ENCODE measurements around the gene TEX10.

DNA sequence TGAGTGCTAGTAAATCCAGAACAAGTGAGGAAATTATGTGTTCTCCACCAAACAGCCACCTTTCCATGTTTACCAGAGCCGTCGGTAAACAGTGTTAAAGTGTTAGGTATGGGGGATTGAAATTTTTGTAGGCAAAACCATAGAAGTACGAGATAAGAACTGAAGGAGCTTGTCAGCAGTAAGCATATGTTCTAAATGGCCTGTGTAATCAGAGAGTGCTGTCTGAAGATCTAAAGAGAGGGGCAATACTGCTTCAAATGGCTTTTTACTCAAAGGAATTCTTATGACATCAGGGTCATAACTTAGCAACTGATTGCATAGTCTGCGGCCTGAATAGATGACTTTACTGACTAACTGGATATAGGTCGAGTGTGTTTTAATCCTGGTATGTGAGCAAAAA is 13.4 kb upstream of the TEX10 start:
- TF ChIP-seq, protein P1, sequence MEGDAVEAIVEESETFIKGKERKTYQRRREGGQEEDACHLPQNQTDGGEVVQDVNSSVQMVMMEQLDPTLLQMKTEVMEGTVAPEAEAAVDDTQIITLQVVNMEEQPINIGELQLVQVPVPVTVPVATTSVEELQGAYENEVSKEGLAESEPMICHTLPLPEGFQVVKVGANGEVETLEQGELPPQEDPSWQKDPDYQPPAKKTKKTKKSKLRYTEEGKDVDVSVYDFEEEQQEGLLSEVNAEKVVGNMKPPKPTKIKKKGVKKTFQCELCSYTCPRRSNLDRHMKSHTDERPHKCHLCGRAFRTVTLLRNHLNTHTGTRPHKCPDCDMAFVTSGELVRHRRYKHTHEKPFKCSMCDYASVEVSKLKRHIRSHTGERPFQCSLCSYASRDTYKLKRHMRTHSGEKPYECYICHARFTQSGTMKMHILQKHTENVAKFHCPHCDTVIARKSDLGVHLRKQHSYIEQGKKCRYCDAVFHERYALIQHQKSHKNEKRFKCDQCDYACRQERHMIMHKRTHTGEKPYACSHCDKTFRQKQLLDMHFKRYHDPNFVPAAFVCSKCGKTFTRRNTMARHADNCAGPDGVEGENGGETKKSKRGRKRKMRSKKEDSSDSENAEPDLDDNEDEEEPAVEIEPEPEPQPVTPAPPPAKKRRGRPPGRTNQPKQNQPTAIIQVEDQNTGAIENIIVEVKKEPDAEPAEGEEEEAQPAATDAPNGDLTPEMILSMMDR (conservative IDR thresholded peaks at IDR 0.05 in 1 of 2, IDR thresholded peaks at IDR 0.05 in 1 of 2; ENCODE audit: low read depth in 1 of 2, low read length in 2 of 2) = no peak
- no peak for TF ChIP-seq EZH2 (IDR thresholded peaks at IDR 0.05; ENCODE audit: low read length, missing control alignments)
